Large intestine (tissue), 12 donors: ENCODE measurements around the gene F3. TPM values are rescaled to one million over a fixed set of nuclear protein-coding genes. Genes with fewer than 3 reads are reported as not detected.
"Not testable (repeated sequence)": the region's sequence is repeated elsewhere in the genome, so short reads cannot be mapped to it uniquely, and the experiment has no call there.

Source experiments
- DNase-seq, 2 donors: peaks; one replicate each; pipeline versions ENCODE4 v3.0.0 to v3.0.0-alpha.2; 2013
- H3K27ac ChIP-seq: one replicate; pipeline ENCODE4 v1.5.1; 2013; ENCODE audit warnings: low read length
- H3K27me3 ChIP-seq: 2 replicates; pipeline ENCODE4 v1.6.1; 2013; ENCODE audit warnings: low read length; ENCODE audit not compliant: control insufficient read depth, insufficient read depth
- H3K36me3 ChIP-seq: 2 replicates; pipeline ENCODE4 v1.6.1; 2013; ENCODE audit warnings: low read length; ENCODE audit not compliant: control insufficient read depth, insufficient read depth
- H3K4me1 ChIP-seq: one replicate; pipeline ENCODE4 v1.6.1; 2013; ENCODE audit warnings: low read length; ENCODE audit not compliant: control insufficient read depth, insufficient read depth
- H3K4me3 ChIP-seq: one replicate; pipeline ENCODE4 v1.5.1; 2013; ENCODE audit warnings: low read length
- H3K9me3 ChIP-seq: one replicate; pipeline ENCODE4 v1.6.1; 2013; ENCODE audit warnings: mild to moderate bottlenecking, low read depth, low read length, moderate library complexity; ENCODE audit not compliant: control insufficient read depth
- WGBS: methylation state at CpG from one replicate; pipeline ENCODE4 v1.1.5; 2013; ENCODE audit warnings: low lambda C conversion rate; ENCODE audit not compliant: insufficient coverage; 5-methylcytosine and 5-hydroxymethylcytosine counted together
- long read RNA-seq, 11 donors: transcript quantifications; one replicate each; lab custom pipeline, GENCODE V29; 2026
- polyA plus RNA-seq: library from polyadenylated mRNA; unstranded; fragments of 120-200 nt; gene quantifications from one replicate; pipeline ENCODE4 v1.2.1, GENCODE V29; 2013

F3 gene
- 66.7 TPM for polyA plus RNA-seq
- long read RNA-seq, donor 1, partial matches to known transcripts = 0 of 4 reads
- long read RNA-seq, donor 1, other reads (novel, unspliced or antisense) = 0 of 4 reads
- long read RNA-seq, donor 2, transcript F3-201 (6 exons, 2,287 nt) = major isoform, 12 of 13 reads
- long read RNA-seq, donor 2, partial matches to known transcripts = 0 of 13 reads
- long read RNA-seq, donor 2, other reads (novel, unspliced or antisense) = 0 of 13 reads
- long read RNA-seq, donor 3 = 0 reads
- long read RNA-seq, donor 4, partial matches to known transcripts = 6 of 7 reads
- long read RNA-seq, donor 4, other reads (novel, unspliced or antisense) = 0 of 7 reads
- long read RNA-seq, donor 5, partial matches to known transcripts = 40 of 43 reads
- long read RNA-seq, donor 5, other reads (novel, unspliced or antisense) = 0 of 43 reads
- long read RNA-seq, donor 6, transcript F3-201 (6 exons, 2,287 nt) = major isoform, 6 of 6 reads
- long read RNA-seq, donor 6, partial matches to known transcripts = 0 of 6 reads
- long read RNA-seq, donor 6, other reads (novel, unspliced or antisense) = 0 of 6 reads
- long read RNA-seq, donor 7, partial matches to known transcripts = 0 of 5 reads
- long read RNA-seq, donor 7, other reads (novel, unspliced or antisense) = 0 of 5 reads
- long read RNA-seq, donor 8, transcript F3-201 (6 exons, 2,287 nt) = major isoform, 9 of 18 reads
- long read RNA-seq, donor 8, partial matches to known transcripts = 0 of 18 reads
- long read RNA-seq, donor 8, other reads (novel, unspliced or antisense) = 6 of 18 reads
- long read RNA-seq, donor 9, partial matches to known transcripts = 29 of 31 reads
- long read RNA-seq, donor 9, other reads (novel, unspliced or antisense) = 0 of 31 reads
- long read RNA-seq, donor 10, transcript F3-201 (6 exons, 2,287 nt) = major isoform, 9 of 9 reads
- long read RNA-seq, donor 10, partial matches to known transcripts = 0 of 9 reads
- long read RNA-seq, donor 10, other reads (novel, unspliced or antisense) = 0 of 9 reads
- long read RNA-seq, donor 11, transcript F3-201 (6 exons, 2,287 nt) = major isoform, 8 of 9 reads
- long read RNA-seq, donor 11, partial matches to known transcripts = 0 of 9 reads
- long read RNA-seq, donor 11, other reads (novel, unspliced or antisense) = 0 of 9 reads

- peaks cover 9% of the 10 kb centered on the region for H3K36me3 ChIP-seq
- no peaks in the 10 kb centered on the region for H3K27me3 ChIP-seq
- H3K4me1 ChIP-seq = peaks cover 7% of the 10 kb centered on the region
- WGBS = no CpG with 5 or more reads among the region's 94 CpGs
- peak within 1 kb of the TSS; percentile 89 for H3K4me3 ChIP-seq
- peak within 1 kb of the TSS; percentile 88 for H3K27ac ChIP-seq
- no peaks in the 10 kb centered on the region for H3K9me3 ChIP-seq
- DNase-seq = peak; percentile 93
Observed at GRCh38 chr1:94541246-94542087, at the start of gene F3. Gene F3 (minus strand): TSS chr1:94541759. CDS start chr1:94541636, 123 bp downstream.

GRCh38 chr1:94590203-94591137, 48.9 kb upstream of the F3 start:
- 100% methylated on average over 1 of the region's 7 CpGs for WGBS
- no peaks in the 10 kb centered on the region for H3K9me3 ChIP-seq
- no peak overlapping the region for H3K4me3 ChIP-seq
- no peak overlapping the region for H3K27ac ChIP-seq
- no peaks in the 10 kb centered on the region for H3K36me3 ChIP-seq
- H3K27me3 ChIP-seq = no peaks in the 10 kb centered on the region
- DNase-seq = no peak
- H3K4me1 ChIP-seq = no peaks in the 10 kb centered on the region

GRCh38 chr1:94589728-94590127, 48.2 kb upstream of the F3 start:
- no peak overlapping the region for H3K27ac ChIP-seq

GRCh38 chr1:94582565-94582964, 41.0 kb upstream of the F3 start:
- WGBS = no CpG with 5 or more reads among the region's 2 CpGs
- Histone ChIP-seq H3K36me3 (no peaks in the 10 kb centered on the region), H3K27me3 (no peaks in the 10 kb centered on the region), H3K4me1 (no peaks in the 10 kb centered on the region), H3K4me3 (no peak overlapping the region), H3K27ac (no peak overlapping the region), H3K9me3 (no peaks in the 10 kb centered on the region)
- no peak for DNase-seq

More at GRCh38 chr1:94589728-94590127, 48.2 kb upstream of the F3 start:
- H3K9me3 ChIP-seq = no peaks in the 10 kb centered on the region
- no peak for DNase-seq
- no peak overlapping the region for H3K4me3 ChIP-seq
- no peaks in the 10 kb centered on the region for H3K4me1 ChIP-seq
- H3K36me3 ChIP-seq = no peaks in the 10 kb centered on the region
- WGBS = no CpG with 5 or more reads among the region's 4 CpGs
- no peaks in the 10 kb centered on the region for H3K27me3 ChIP-seq

DNA sequence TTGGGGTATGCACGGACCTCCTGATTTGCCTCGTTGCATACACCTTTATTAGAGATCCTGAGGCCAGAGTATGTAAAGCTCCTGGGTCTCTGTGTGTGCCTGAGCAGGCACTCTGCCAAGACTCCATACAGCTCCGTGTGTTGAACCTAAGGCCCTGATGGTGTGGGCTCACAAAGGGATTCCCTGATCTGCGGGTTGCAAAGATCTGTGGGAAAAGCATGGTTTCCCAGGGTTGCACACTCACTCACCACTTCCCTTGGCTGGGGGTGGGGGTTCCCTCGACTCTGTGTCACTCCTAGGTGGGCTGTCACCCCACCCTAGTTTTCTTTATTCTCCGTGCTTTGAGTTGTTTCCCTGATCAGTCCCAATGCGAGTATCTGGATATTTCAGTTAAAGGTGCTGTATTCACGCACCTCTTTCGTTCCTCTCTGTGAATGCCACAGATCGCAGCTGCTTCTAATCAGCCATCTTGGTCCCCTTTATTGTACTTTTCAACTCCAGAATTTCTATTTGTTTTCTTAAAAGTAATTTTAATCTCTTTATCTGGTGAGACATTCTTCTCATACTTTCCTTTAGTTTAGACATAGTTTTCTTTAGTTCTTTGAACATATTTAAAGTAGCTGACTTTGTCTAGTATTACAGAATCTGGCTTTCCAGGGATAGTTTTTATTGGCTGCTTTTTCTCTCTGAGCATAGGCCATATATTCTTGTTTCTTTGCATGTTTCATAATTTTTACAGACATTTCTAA, 39.0 kb upstream of the F3 start:
- DNase-seq = no peak
- H3K36me3 ChIP-seq = no peaks in the 10 kb centered on the region
- H3K27ac ChIP-seq = no peak overlapping the region
- peaks cover 5% of the 10 kb centered on the region for H3K9me3 ChIP-seq
- H3K27me3 ChIP-seq = no peaks in the 10 kb centered on the region
- WGBS = 98% methylated on average over 5 of the region's 10 CpGs
- no peaks in the 10 kb centered on the region for H3K4me1 ChIP-seq
- H3K4me3 ChIP-seq = no peak overlapping the region

DNA sequence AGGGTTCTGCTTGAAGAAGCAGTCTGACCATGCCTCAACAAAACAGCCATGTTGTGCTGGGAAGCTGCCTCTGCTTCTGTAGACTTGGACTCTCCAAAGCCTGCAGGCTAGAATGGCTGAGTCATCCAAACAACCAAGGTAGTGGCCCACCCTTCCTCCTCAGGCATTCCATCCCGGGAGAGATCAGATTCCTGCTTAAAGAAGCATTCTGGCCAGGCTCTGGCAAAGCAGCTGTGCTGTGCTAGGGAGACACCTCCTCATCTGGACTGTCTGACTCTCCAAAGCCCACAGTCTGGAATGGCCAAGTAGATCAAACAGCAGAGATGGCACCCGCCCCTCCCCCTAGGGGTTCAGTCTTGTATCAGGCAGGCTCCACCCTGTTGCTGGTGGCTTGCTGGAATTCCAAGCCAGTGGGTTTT, 38.3 kb upstream of the F3 start:
- Histone ChIP-seq H3K4me3 (no peak overlapping the region), H3K9me3 (peaks cover 5% of the 10 kb centered on the region), H3K27ac (no peak overlapping the region), H3K27me3 (no peaks in the 10 kb centered on the region), H3K4me1 (no peaks in the 10 kb centered on the region), H3K36me3 (no peaks in the 10 kb centered on the region)
- no CpG with 5 or more reads among the region's 2 CpGs for WGBS
- peak in 1 of 2 donors; percentile 37 for DNase-seq

DNA sequence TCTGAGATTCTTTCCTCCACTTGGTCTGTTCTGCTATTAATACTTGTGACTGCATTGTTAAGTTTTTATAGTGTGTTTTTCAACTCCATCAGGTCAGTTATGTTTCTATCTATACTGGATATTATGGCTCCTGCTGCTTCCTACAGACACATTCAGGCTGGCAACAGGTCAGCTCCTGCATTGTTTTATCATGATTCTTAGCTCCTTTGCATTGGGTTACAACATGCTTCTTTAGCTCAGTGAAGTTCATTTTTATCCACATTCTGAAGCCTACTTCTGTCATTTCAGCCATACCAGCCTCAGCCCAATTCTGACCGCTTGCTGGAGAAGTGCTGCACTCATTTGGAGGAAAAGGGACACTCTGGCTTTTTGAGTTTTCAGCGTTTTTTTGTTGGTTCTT, 37.3 kb upstream of the F3 start:
- WGBS = no CpG with 5 or more reads among the region's 2 CpGs
- H3K27me3 ChIP-seq = no peaks in the 10 kb centered on the region

GRCh38 chr1:94573917-94574316, 32.4 kb upstream of the F3 start:
- H3K27ac ChIP-seq, H3K4me1 ChIP-seq, DNase-seq, H3K27me3 ChIP-seq, H3K4me3 ChIP-seq, H3K9me3 ChIP-seq, H3K36me3 ChIP-seq: not testable (repeated sequence)

More for the DNA sequence above, 37.3 kb upstream of the F3 start:
- no peaks in the 10 kb centered on the region for H3K4me1 ChIP-seq
- no peaks in the 10 kb centered on the region for H3K36me3 ChIP-seq
- H3K27ac ChIP-seq = no peak overlapping the region
- H3K9me3 ChIP-seq = peaks cover 5% of the 10 kb centered on the region
- H3K4me3 ChIP-seq = no peak overlapping the region
- DNase-seq = no peak
